ENCODE results near the gene PPP2R3A. TPM values are rescaled to one million over a fixed set of nuclear protein-coding genes. Genes with fewer than 3 reads are reported as not detected.

Gene PPP2R3A
- polyA plus RNA-seq, 1 experiment = 26.6 TPM

GRCh38 chr3:136008732-136009470, 43.4 kb downstream of the PPP2R3A start:
- CTCF ChIA-PET = no interaction called here
- no peaks in the 10 kb centered on the region for H3K9me3 ChIP-seq (ENCODE audit: control insufficient read depth, insufficient read depth, low read length)
- no peak for TF ChIP-seq CTCF (IDR thresholded peaks at IDR 0.05; ENCODE audit: low read depth, low read length)
- H3K27ac ChIP-seq (ENCODE audit: low read depth, low read length) = no peak overlapping the region
- H3K27me3 ChIP-seq (ENCODE audit: control insufficient read depth, insufficient read depth, low read length) = no peaks in the 10 kb centered on the region
- POLR2A ChIA-PET = interaction anchor here (0.5 kb wide), 1 partner anchor 16 kb away, joined by 4 read pairs; no protein-coding TSS in a partner anchor
- no peak for DNase-seq (ENCODE audit: low read depth, low spot score)
- no peak overlapping the region for H3K4me3 ChIP-seq (ENCODE audit: low read depth, low read length)

- Histone ChIP-seq H3K4me3 (ENCODE audit: low read depth, low read length) (no peak overlapping the region), H3K9me3 (ENCODE audit: control insufficient read depth, insufficient read depth, low read length) (no peaks in the 10 kb centered on the region), H3K27ac (ENCODE audit: low read depth, low read length) (no peak overlapping the region), H3K27me3 (ENCODE audit: control insufficient read depth, insufficient read depth, low read length) (no peaks in the 10 kb centered on the region)
- DNase-seq (ENCODE audit: low read depth, low spot score) = no peak
- TF ChIP-seq CTCF (IDR thresholded peaks at IDR 0.05; ENCODE audit: low read depth, low read length) = no peak
- POLR2A ChIA-PET = no interaction called here
- CTCF ChIA-PET = interaction anchor here (0.9 to 1.5 kb wide), 3 partner anchors 13 to 1013 kb away, joined by 3 to 5 read pairs (median 3); no protein-coding TSS in a partner anchor
These were observed 53.3 kb downstream of the PPP2R3A start for GRCh38 chr3:136018876-136019275.

- Histone ChIP-seq H3K27ac (ENCODE audit: low read depth, low read length) (no peak overlapping the region), H3K9me3 (ENCODE audit: control insufficient read depth, insufficient read depth, low read length) (no peaks in the 10 kb centered on the region), H3K27me3 (ENCODE audit: control insufficient read depth, insufficient read depth, low read length) (no peaks in the 10 kb centered on the region), H3K4me3 (ENCODE audit: low read depth, low read length) (no peak overlapping the region)
- ChIA-PET CTCF (interaction anchor here (1.0 to 3.5 kb wide), 4 partner anchors 21 to 127 kb away, joined by 3 to 32 read pairs (median 6); no protein-coding TSS in a partner anchor), POLR2A (no interaction called here)
- no peak for TF ChIP-seq CTCF (IDR thresholded peaks at IDR 0.05; ENCODE audit: low read depth, low read length)
- no peak for DNase-seq (ENCODE audit: low read depth, low spot score)
These were observed 56.3 kb downstream of the PPP2R3A start for GRCh38 chr3:136021803-136022202.

GRCh38 chr3:136022529-136023263, 57.2 kb downstream of the PPP2R3A start:
- ChIA-PET POLR2A (no interaction called here), CTCF (interaction anchor here (0.8 to 3.5 kb wide), 6 partner anchors 14 to 117 kb away, joined by 3 to 32 read pairs (median 3); no protein-coding TSS in a partner anchor)

More at GRCh38 chr3:136022529-136023263, 57.2 kb downstream of the PPP2R3A start:
- no peaks in the 10 kb centered on the region for H3K27me3 ChIP-seq (ENCODE audit: control insufficient read depth, insufficient read depth, low read length)
- no peak for DNase-seq (ENCODE audit: low read depth, low spot score)
- TF ChIP-seq CTCF (IDR thresholded peaks at IDR 0.05; ENCODE audit: low read depth, low read length) = no peak
- no peak overlapping the region for H3K27ac ChIP-seq (ENCODE audit: low read depth, low read length)
- no peaks in the 10 kb centered on the region for H3K9me3 ChIP-seq (ENCODE audit: control insufficient read depth, insufficient read depth, low read length)
- no peak overlapping the region for H3K4me3 ChIP-seq (ENCODE audit: low read depth, low read length)
